ENCODE measurements around the gene COCH. TPM values are rescaled to one million over a fixed set of nuclear protein-coding genes. Genes with fewer than 3 reads are reported as not detected.

Gene COCH
- total and polyA plus RNA-seq, 2 experiments from 2014 or later: 12.9 to 20.6 TPM

- H3K4me2 ChIP-seq: no peak overlapping the region
- ATAC-seq: no peak
- no peaks in the 10 kb centered on the region for H4K20me1 ChIP-seq (replicated peaks; ENCODE audit: insufficient read depth)
- H3K4me3 ChIP-seq: no peak overlapping the region
- Mint-ChIP-seq H3K36me3 (ENCODE audit: low read depth) (peaks cover 22% of the 10 kb centered on the region; the same call in 2 of the 3 replicates), H3K4me1 (no peaks in the 10 kb centered on the region), H3K4me3 (no peak overlapping the region), H3K27me3 (ENCODE audit: insufficient read depth, low read depth, poor library complexity) (peaks cover 2% of the 10 kb centered on the region), H3K27ac (no peak overlapping the region), H3K9me3 (peaks cover 44% of the 10 kb centered on the region)
- H2AFZ ChIP-seq: no peak overlapping the region
- 0 out of 2 replicates have a peak, but pooled peaks cover 4% of the 10 kb centered on the region for H3K36me3 ChIP-seq (ENCODE audit: insufficient read depth)
- no peaks in the 10 kb centered on the region for H3K4me1 ChIP-seq (ENCODE audit: insufficient read depth)
- TF ChIP-seq POLR2AphosphoS5 (IDR thresholded peaks at IDR 0.05; ENCODE audit: low read depth): no peak
- TF ChIP-seq STAT1 (IDR thresholded peaks at IDR 0.05; ENCODE audit: unreplicated experiment): no peak
- TF ChIP-seq EZH2 (IDR thresholded peaks at IDR 0.05; ENCODE audit: low read depth, unreplicated experiment): no peak
- TF ChIP-seq JUNB (IDR thresholded peaks at IDR 0.05; ENCODE audit: unreplicated experiment): no peak
- TF ChIP-seq EZH2phosphoT487 (IDR thresholded peaks at IDR 0.05; ENCODE audit: unreplicated experiment): no peak
- H3F3A ChIP-seq (replicated peaks; ENCODE audit: low read depth): no peaks in the 10 kb centered on the region
- no peaks in the 10 kb centered on the region for H3K27me3 ChIP-seq (ENCODE audit: insufficient read depth)
- no peaks in the 10 kb centered on the region for H3K9me2 ChIP-seq (ENCODE audit: insufficient read depth)
- DNase-seq (ENCODE audit: low spot score): no peak
- H3K27ac ChIP-seq (ENCODE audit: low read depth): no peak overlapping the region
- no peaks in the 10 kb centered on the region for H3K79me2 ChIP-seq (replicated peaks; ENCODE audit: insufficient read depth)
Measured at GRCh38 chr14:30829853-30830252, 44.5 kb upstream of the COCH start.

- H3K27me3 Mint-ChIP-seq (ENCODE audit: insufficient read depth, low read depth, poor library complexity): no peaks in the 10 kb centered on the region
- H3K36me3 Mint-ChIP-seq (ENCODE audit: low read depth): peaks cover 18% of the 10 kb centered on the region; the same call in 2 of the 3 replicates
- H3F3A ChIP-seq (replicated peaks; ENCODE audit: low read depth): no peaks in the 10 kb centered on the region
- TF ChIP-seq EZH2phosphoT487 (IDR thresholded peaks at IDR 0.05; ENCODE audit: unreplicated experiment) (no peak), POLR2AphosphoS5 (IDR thresholded peaks at IDR 0.05; ENCODE audit: low read depth) (no peak)
- TF ChIP-seq, protein P1, sequence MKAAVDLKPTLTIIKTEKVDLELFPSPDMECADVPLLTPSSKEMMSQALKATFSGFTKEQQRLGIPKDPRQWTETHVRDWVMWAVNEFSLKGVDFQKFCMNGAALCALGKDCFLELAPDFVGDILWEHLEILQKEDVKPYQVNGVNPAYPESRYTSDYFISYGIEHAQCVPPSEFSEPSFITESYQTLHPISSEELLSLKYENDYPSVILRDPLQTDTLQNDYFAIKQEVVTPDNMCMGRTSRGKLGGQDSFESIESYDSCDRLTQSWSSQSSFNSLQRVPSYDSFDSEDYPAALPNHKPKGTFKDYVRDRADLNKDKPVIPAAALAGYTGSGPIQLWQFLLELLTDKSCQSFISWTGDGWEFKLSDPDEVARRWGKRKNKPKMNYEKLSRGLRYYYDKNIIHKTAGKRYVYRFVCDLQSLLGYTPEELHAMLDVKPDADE (IDR thresholded peaks at IDR 0.05): no peak
- TF ChIP-seq, protein P2, sequence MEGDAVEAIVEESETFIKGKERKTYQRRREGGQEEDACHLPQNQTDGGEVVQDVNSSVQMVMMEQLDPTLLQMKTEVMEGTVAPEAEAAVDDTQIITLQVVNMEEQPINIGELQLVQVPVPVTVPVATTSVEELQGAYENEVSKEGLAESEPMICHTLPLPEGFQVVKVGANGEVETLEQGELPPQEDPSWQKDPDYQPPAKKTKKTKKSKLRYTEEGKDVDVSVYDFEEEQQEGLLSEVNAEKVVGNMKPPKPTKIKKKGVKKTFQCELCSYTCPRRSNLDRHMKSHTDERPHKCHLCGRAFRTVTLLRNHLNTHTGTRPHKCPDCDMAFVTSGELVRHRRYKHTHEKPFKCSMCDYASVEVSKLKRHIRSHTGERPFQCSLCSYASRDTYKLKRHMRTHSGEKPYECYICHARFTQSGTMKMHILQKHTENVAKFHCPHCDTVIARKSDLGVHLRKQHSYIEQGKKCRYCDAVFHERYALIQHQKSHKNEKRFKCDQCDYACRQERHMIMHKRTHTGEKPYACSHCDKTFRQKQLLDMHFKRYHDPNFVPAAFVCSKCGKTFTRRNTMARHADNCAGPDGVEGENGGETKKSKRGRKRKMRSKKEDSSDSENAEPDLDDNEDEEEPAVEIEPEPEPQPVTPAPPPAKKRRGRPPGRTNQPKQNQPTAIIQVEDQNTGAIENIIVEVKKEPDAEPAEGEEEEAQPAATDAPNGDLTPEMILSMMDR (conservative IDR thresholded peaks at IDR 0.05; ENCODE audit: low read depth in 2 of 2): no peak
- TF ChIP-seq, protein P3, sequence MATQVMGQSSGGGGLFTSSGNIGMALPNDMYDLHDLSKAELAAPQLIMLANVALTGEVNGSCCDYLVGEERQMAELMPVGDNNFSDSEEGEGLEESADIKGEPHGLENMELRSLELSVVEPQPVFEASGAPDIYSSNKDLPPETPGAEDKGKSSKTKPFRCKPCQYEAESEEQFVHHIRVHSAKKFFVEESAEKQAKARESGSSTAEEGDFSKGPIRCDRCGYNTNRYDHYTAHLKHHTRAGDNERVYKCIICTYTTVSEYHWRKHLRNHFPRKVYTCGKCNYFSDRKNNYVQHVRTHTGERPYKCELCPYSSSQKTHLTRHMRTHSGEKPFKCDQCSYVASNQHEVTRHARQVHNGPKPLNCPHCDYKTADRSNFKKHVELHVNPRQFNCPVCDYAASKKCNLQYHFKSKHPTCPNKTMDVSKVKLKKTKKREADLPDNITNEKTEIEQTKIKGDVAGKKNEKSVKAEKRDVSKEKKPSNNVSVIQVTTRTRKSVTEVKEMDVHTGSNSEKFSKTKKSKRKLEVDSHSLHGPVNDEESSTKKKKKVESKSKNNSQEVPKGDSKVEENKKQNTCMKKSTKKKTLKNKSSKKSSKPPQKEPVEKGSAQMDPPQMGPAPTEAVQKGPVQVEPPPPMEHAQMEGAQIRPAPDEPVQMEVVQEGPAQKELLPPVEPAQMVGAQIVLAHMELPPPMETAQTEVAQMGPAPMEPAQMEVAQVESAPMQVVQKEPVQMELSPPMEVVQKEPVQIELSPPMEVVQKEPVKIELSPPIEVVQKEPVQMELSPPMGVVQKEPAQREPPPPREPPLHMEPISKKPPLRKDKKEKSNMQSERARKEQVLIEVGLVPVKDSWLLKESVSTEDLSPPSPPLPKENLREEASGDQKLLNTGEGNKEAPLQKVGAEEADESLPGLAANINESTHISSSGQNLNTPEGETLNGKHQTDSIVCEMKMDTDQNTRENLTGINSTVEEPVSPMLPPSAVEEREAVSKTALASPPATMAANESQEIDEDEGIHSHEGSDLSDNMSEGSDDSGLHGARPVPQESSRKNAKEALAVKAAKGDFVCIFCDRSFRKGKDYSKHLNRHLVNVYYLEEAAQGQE (IDR thresholded peaks at IDR 0.05; ENCODE audit: unreplicated experiment): no peak
- TF ChIP-seq, protein P4, sequence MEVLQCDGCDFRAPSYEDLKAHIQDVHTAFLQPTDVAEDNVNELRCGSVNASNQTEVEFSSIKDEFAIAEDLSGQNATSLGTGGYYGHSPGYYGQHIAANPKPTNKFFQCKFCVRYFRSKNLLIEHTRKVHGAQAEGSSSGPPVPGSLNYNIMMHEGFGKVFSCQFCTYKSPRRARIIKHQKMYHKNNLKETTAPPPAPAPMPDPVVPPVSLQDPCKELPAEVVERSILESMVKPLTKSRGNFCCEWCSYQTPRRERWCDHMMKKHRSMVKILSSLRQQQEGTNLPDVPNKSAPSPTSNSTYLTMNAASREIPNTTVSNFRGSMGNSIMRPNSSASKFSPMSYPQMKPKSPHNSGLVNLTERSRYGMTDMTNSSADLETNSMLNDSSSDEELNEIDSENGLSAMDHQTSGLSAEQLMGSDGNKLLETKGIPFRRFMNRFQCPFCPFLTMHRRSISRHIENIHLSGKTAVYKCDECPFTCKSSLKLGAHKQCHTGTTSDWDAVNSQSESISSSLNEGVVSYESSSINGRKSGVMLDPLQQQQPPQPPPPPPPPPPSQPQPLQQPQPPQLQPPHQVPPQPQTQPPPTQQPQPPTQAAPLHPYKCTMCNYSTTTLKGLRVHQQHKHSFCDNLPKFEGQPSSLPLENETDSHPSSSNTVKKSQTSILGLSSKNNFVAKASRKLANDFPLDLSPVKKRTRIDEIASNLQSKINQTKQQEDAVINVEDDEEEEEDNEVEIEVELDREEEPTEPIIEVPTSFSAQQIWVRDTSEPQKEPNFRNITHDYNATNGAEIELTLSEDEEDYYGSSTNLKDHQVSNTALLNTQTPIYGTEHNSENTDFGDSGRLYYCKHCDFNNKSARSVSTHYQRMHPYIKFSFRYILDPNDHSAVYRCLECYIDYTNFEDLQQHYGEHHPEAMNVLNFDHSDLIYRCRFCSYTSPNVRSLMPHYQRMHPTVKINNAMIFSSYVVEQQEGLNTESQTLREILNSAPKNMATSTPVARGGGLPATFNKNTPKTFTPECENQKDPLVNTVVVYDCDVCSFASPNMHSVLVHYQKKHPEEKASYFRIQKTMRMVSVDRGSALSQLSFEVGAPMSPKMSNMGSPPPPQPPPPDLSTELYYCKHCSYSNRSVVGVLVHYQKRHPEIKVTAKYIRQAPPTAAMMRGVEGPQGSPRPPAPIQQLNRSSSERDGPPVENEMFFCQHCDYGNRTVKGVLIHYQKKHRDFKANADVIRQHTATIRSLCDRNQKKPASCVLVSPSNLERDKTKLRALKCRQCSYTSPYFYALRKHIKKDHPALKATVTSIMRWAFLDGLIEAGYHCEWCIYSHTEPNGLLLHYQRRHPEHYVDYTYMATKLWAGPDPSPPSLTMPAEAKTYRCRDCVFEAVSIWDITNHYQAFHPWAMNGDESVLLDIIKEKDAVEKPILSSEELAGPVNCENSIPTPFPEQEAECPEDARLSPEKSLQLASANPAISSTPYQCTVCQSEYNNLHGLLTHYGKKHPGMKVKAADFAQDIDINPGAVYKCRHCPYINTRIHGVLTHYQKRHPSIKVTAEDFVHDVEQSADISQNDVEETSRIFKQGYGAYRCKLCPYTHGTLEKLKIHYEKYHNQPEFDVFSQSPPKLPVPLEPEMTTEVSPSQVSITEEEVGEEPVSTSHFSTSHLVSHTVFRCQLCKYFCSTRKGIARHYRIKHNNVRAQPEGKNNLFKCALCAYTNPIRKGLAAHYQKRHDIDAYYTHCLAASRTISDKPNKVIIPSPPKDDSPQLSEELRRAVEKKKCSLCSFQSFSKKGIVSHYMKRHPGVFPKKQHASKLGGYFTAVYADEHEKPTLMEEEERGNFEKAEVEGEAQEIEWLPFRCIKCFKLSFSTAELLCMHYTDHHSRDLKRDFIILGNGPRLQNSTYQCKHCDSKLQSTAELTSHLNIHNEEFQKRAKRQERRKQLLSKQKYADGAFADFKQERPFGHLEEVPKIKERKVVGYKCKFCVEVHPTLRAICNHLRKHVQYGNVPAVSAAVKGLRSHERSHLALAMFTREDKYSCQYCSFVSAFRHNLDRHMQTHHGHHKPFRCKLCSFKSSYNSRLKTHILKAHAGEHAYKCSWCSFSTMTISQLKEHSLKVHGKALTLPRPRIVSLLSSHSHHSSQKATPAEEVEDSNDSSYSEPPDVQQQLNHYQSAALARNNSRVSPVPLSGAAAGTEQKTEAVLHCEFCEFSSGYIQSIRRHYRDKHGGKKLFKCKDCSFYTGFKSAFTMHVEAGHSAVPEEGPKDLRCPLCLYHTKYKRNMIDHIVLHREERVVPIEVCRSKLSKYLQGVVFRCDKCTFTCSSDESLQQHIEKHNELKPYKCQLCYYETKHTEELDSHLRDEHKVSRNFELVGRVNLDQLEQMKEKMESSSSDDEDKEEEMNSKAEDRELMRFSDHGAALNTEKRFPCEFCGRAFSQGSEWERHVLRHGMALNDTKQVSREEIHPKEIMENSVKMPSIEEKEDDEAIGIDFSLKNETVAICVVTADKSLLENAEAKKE (CRISPR knock-in tag; IDR thresholded peaks at IDR 0.05): no peak
Measured at GRCh38 chr14:30834353-30834752, 40.0 kb upstream of the COCH start.

More at GRCh38 chr14:30834353-30834752, 40.0 kb upstream of the COCH start:
- peaks cover 26% of the 10 kb centered on the region for H3K9me3 Mint-ChIP-seq
- ATAC-seq (no peak), DNase-seq (ENCODE audit: low spot score) (no peak)
- H3K4me3 ChIP-seq: no peak overlapping the region
- no peaks in the 10 kb centered on the region for H3K9me2 ChIP-seq (ENCODE audit: insufficient read depth)
- H4K20me1 ChIP-seq (replicated peaks; ENCODE audit: insufficient read depth): no peaks in the 10 kb centered on the region
- H2AFZ ChIP-seq: no peak overlapping the region
- no peaks in the 10 kb centered on the region for H3K4me1 ChIP-seq (ENCODE audit: insufficient read depth)
- no peaks in the 10 kb centered on the region for H3K27me3 ChIP-seq (ENCODE audit: insufficient read depth)
- H3K36me3 ChIP-seq (ENCODE audit: insufficient read depth): 0 out of 2 replicates have a peak, but pooled peaks cover 4% of the 10 kb centered on the region
- no peaks in the 10 kb centered on the region for H3K79me2 ChIP-seq (replicated peaks; ENCODE audit: insufficient read depth)
- no peaks in the 10 kb centered on the region for H3K4me1 Mint-ChIP-seq
- H3K4me2 ChIP-seq: no peak overlapping the region
- no peak overlapping the region for H3K27ac Mint-ChIP-seq
- H3K4me3 Mint-ChIP-seq: no peak overlapping the region
- no peak overlapping the region for H3K27ac ChIP-seq (ENCODE audit: low read depth)

Measured in GM23338 (cell line).